ENCODE data around the gene IL22.

DNA sequence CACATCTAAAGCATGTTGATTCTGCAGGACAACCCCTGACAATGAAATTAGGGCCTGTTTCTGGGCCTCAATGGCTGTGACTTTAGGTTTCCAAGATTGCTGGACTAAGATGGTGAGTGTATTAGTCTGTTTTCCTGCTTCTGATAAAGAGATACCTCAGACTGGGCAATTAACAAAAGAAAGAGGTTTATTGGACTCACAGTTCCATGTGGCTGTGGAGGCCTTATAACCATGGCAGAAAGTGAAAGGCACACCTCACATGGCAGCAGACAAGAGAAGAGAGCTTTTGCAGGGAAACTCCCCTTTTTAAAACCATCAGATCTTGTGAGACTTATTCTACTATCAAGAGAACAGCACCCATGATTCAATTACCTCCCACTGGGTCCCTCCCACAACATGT is 10.6 kb downstream of the IL22 start:
- no peak for TF ChIP-seq CTCF (IDR thresholded peaks at IDR 0.05; ENCODE audit: insufficient read depth, low read depth, low read length)
- TF ChIP-seq EZH2 (IDR thresholded peaks at IDR 0.05; ENCODE audit: insufficient read depth, low read length) = no peak
